Stimulated activated CD4-positive, alpha-beta T cell treated with anti-CD3 and anti-CD28 coated beads, Interleukin-2, amount 100 ng/mL, for 4 hours (primary cell): ENCODE results near the gene TENM3.

Experiments
- DNase-seq: peaks from one replicate; pipeline ENCODE4 v3.0.0-alpha.2; 2020; ENCODE audit warnings: low read depth

Gene TENM3

DNA sequence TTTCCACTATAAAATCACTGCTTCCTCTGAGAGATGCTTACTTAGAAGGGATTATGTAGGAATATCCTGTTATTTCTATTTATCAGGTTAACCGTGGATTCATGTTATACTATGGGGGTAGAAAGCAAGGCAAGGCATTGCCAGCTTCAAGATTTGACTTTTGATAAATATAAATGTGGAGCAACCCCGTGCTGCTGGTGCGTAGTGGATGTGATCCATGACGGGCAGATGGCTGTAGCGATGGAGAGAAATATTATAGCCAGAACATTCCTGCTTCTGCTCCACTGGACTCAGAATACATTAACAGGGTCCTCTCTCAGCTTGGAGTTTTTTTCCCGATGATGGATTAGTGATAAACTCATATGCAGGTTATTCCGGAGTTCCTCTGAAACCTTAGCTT is 157.6 kb downstream of the TENM3 start:
- DNase-seq: no peak

DNA sequence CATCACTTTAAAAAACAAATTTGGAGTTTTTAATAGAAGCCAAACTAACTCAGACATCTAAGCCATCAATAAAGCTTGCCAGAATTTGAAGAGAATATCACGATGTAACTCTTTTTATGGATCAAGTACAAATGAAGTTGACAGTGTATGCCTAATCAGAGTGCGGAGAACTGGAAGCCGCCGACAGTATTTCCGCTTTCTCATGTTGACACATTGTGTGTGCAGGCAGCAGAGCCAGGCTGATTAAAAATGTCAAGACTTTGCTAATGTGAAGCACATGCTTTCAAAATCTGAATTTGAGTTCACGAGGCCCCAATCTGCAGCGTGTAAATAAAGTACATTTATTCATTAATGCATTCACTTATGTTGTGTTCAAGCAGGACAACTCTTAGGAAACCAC is 161.2 kb downstream of the TENM3 start:
- no peak for DNase-seq

DNA sequence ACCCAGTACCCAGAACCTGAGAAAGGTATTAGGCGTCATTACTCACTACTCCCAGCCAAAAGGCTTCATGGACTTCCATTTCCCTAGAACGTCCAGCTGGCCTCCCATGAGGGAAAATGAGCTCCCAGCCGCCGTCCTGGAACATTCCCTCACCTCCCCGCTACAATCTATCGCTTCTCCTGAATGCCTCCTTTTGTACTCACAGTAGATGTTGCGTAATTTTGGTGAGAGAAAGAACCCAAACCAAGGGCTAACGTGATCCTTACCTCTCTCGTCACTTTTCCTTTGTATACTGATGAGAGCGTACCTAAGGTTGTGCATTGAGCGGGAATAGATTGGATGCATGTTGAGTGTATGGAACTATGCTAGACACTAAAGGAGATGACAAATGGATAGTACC is 161.9 kb downstream of the TENM3 start:
- no peak for DNase-seq

DNA sequence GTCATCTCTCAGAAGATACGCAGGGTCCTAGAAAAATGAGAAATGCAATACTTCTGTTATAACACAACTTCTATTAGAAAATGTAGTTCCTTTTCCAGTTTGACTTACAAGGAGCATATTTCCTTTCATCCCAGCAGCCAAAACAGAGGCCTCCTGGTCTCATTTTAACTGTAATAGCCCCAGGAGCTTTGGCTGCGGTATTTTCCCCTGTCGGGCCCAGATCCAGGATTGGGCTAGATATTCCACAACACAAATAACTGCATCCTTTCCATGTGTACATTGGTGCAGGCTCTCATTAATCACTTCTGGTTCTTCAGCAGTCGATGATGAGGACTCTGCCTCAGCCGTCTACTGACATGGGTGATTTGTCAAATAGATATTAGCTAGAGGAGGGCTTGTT is 166.1 kb downstream of the TENM3 start:
- no peak for DNase-seq

DNA sequence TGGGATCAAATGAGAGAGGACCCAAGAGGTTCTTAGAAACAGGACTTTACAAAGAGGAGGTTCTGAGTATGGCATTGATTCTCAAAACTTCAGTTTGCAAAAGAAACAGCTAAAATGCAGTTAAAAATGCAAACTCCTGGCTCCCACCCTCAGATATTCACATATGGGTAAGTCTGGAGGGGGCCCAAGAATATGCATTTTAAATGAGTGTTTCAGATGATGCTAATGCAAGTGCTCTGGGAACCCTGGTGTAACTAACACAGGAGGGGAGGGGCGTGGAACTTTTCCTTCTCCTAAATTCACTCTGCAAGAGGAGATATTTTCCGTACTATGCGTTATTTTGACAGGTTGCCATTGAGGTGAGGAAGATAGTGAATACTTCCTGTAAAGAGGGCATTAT is 168.2 kb downstream of the TENM3 start:
- DNase-seq: no peak

DNA sequence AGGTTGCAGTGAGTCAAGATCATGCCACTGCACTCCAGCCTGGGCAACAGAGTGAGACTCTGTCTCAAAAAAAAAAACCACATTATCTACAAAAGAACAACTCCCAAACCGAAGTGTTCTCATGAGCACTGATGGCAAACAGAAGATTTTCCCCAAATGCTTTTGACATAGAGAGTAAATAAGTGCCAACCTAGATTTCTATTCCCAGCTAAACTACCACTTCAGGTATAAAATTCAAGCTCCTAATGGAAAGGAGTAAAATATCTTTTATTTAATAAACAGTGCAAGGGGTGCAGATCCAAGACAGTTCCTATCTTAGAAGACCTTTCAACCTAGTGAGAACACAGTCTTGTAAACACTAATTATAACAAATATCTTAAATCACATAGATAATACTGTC is 170.3 kb downstream of the TENM3 start:
- no peak for DNase-seq

DNA sequence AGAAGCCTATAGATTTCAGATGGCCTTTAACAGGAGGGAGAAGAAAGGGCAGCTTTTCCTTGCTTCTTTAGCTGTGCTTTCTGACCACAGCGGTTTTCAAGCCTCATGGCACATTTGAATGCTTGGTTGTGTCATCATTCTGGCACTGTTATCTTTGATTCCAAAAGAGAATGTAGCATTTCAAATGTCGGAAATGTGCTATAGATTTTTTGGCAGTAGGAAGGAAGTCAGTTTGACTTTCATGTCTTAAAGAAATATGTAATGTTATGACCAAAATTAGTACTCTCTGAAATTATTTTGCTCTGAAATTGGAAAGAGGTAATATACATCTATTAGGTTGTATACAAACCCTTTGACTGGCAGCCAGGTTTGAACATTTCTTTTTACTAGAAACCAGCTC is 171.9 kb downstream of the TENM3 start:
- no peak for DNase-seq

DNA sequence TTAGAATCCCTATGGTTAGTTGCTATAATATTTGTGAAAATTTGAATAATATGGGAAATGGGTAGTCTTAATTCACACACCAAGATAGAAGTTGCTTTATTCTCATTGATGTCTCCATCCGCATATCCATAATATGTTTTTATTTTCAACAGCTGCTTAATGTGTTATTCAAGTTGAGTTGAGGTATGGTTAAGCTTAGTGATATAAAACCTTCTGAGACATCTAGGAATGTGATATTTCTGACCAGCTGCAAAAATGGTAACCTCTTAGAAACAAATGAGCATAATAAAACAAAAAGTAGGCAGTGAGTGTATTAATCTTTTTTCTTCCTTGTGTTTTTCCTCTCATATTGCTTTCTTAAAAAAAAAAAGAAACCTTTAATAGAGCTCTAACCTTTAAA is 172.9 kb downstream of the TENM3 start:
- DNase-seq: no peak

DNA sequence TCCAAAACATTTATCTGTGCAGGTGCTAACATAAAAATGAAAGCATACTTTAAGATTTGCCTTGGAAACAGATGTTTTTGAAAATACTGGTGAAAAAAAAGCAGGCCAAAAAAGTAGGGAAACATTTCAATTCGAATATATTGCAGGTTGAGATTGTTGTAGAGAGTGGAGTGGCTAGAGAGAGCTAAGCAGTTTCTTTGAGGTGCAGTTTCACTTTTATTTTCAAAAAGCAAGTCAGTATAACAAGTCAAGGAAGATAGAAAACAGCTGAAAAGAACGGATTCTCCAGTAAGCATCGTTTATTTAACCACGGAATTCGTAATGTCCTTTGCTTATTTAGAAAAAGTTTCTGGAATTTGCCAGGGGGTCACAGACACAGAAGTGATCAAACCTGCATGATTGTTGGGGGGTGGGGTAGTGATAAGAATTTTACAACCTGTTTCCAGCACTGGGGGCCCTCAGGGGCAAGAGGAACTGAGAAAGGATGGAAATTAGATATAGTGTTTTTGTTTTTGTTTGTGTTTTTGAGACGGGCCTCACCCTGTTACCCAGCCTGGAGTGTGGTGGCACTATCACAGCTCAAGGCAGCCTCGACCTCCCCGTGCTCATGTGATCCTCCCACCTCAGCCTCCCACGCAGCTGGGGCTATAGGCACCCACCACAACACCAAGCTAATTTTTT is 175.0 kb downstream of the TENM3 start:
- no peak for DNase-seq

DNA sequence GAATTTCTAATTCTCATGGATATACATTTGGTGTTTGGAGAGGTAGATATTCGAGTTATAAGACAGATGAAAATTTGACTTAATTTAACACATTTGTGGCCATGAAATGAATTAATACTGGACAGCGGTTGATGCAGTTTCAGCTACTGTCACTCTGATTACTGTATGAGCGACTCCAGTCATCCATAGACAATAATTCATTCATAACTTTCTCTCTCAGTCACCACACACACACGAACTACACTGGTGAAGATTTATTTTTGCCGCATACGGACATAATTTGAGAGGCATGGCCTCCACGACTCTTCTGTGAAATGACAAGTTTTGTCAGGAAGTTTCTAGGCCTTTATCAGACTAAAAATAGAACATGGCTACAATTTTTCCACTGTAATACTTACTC is 177.0 kb downstream of the TENM3 start:
- DNase-seq: no peak

DNA sequence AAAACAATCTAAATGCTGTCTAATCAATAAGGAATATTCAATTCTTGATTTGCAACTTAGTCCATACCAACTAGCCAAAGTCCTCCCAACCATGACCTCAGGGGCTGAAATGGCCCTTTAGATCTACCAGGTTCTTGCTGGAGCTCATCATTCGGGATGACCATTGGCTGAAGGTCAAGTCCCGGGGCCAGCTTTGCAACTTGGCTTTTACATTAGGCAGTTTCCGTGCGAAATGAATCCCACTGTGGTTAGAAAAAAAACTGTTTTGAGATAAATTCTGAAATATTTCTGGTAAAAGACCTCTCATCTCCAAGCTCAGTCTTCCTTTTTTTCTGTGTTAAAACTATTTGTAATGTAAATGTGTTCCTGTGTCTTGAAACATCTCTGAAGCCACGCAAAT is 178.6 kb downstream of the TENM3 start:
- DNase-seq: no peak

DNA sequence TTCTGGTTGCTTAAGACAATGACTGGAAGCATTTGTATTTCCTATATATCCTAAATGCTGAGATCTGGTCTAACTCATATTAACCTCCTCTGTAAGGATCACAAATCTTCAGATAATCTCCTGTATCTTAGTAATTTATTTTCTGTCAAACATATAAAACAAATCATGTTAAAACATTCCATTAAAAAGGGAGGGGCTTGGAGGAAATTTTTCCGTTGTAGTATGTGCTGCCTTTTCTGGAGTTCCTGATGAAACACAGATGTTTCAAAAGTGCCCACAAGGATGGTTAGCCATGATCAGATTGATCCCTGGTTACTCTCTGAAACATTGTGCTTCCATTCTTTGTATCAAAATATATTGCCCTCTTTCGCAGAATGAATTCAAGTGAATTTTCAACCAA is 182.1 kb downstream of the TENM3 start:
- no peak for DNase-seq

DNA sequence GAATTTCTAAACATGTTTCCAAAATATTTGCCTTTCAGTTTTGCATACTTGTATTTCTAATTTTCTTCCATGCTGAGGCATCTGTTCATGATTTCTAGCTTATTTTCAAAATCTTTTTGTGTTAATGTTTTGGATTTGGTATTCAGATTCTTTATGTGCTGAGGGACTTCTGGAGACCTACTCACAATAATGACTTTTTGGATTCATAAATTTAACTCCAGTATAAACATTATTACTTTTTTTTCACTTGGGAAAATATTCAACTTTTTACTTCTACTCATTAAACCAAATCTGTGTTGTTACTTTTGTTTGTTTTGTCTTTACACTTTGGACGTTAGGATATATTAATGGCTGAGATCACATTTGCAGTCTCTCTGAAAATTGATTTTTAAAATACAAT is 183.7 kb downstream of the TENM3 start:
- no peak for DNase-seq

DNA sequence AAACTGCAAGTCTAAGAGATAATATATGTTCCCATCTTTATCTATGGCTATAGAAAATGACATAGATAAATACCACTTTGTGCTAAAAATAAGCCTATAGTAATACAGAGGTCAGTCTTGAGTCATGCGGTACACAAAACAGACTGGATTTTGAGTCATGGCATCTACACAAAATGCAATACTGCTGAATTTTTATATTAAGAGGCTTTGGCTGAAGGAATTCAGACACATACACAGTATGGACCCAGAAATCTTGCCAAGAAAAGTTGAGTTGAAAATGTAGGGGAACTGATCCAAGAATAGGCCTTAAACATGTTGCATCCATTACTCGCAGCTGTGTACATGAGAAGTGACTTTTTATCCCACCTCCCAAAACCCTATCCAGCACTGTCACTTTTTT is 184.4 kb downstream of the TENM3 start:
- DNase-seq: no peak

DNA sequence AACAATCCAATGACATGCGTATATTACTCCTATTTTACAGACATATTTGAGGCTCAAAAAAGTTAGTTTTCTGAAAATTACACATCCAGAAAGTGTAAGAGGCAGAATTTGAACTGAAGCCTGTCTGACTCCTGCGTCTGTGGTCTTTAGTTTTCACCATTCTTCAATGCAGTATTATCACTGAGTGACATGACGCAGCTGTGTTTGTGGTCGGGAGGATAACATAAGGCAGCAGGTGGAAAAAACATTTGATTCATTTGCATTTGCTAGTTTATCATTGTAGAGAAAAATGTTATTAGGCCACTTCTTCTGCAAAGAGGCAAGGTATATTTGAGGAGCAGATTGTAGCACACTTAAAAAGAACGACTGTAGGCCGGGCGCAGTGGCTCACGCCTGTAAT is 186.7 kb downstream of the TENM3 start:
- no peak for DNase-seq

DNA sequence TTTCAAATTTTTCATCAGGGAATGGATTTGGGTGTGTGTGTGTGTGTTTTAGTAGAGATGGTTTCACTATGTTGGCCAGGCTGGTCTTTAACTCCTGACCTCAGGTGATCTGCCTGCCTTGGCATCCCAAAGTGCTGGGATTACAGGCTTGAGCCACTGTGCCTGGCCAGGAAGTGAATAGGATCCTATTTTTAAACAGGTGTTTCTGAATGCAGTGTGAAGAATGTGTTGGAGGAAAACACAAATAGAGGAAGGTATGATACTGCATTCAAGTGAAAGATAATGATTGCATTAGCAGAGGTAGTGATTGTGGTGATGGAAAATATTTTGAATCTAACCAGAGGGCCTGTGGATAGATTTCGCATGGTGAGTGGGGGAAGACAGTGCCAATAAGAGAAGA is 189.6 kb downstream of the TENM3 start:
- no peak for DNase-seq

DNA sequence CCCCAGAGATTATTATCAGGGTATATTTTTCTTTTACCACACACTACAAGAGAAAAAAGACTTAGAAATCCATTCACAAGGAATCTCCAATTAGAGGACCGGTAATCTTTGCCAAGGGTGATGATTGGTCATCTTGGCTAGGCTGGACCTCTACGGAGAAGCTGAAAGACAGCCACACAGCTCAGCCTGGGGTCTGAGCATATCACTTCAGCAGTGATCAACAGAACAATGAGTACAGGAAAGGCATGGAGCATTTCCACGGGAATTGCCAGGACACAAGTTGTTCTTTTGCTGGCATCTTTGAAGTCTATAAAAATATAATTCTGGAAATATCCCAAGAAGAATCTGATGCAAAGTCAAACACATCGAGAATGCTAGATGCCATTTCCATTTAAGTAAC is 191.5 kb downstream of the TENM3 start:
- DNase-seq: no peak

DNA sequence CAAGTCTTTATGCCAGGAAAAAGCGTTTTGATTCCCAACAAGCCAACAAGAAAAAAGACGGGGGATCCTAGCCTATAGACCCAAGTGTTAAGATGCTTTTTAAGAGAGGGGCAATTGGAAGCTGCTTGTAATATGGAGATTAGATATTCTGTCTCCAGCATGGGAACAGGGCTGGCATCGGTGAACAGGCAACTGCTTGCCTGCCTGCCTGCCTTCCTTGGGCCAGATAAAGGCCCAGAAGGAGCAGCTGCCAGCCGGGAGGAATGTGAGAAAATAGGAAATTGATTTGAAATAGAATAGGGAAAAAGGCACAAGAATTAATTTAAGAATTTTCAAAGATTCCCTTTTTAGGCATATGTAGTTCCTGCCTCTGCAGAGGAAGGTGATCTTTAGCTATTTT is 192.2 kb downstream of the TENM3 start:
- no peak for DNase-seq

DNA sequence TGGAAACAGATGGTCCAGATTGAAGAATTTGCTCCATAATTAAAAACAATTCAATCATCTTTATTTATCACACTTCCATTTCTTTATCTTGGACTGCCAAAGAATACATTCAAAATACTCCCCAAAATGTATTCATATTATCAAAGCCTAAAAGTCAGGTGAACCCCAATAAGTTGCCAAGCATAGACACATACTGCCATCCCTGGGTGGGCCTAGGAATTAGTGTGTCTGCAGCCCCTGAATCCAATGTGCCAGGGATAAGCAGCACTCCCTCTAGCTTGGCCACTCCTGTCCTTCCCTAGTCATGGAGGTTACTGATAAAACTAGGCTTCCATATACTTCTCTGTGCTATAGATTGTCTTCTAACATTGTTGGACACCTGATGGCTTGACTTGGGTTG is 199.9 kb downstream of the TENM3 start:
- DNase-seq: no peak

DNA sequence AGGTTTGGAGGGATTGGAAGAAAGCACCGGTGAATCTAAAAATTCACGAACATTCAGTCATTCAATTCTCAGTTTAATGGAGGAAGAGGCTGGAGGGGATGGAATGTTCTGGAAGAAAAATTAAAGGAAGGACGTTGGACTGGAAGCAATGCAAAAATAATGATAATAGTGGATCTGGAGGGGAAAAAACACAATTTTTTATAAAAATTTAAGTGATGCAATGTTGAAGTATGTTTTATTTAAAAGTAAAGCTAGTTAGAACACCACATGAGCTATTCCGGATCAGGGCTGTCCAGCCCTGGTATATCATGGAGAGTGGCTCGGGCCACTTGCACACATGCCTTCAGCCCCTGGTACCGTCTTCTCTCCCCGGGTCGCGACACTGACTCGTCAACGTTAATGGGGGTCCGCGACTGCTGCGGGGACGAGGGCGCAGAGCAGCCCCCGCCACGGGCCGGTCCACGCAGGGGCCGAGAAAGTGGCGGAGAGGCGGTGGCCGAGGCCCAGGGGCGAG is 204.6 kb downstream of the TENM3 start:
- DNase-seq: no peak

DNA sequence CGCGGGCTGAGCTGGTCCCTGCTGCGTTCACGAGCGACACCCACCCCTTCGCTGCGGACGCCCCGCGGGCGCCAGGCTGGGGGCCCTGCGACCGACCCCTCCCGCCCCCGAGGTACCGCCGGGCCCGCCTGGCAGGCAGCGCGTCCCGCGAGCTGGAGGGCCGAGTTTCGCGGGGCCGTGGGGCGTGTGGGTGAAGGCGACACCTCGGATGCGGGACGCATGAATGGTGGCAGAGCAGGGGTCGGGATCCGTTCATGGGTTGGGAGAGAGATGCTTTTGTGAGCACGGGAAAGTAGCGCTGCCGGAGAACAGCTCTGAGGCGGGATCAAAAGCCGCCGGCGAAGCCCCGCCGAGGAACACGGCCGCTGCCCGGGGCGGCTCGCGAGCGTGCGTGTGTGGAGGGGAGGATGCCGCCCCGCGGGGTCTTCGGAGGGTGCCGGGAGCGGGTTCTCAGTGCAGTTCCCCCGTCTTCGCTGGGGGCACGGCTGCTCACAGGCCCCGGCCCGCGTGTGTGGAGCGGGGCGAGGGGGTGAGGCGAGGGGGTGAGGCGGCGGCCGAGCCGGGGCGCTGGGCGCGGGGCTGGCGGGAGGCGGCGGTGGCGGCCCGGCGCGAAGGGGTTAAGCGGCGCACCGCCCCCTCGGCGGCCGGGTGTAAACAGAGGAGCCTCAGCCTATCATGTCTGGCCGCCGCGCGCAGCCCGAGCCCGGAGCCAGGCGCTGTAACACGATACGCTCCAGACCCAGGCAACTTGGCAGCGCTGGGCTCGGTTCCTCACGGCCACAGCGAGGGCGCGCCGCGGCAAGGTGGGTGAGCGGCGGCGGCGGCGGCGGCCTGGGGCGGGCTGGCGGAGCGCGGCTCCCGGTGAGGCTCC is 205.3 kb downstream of the TENM3 start:
- peak; percentile 17 for DNase-seq

DNA sequence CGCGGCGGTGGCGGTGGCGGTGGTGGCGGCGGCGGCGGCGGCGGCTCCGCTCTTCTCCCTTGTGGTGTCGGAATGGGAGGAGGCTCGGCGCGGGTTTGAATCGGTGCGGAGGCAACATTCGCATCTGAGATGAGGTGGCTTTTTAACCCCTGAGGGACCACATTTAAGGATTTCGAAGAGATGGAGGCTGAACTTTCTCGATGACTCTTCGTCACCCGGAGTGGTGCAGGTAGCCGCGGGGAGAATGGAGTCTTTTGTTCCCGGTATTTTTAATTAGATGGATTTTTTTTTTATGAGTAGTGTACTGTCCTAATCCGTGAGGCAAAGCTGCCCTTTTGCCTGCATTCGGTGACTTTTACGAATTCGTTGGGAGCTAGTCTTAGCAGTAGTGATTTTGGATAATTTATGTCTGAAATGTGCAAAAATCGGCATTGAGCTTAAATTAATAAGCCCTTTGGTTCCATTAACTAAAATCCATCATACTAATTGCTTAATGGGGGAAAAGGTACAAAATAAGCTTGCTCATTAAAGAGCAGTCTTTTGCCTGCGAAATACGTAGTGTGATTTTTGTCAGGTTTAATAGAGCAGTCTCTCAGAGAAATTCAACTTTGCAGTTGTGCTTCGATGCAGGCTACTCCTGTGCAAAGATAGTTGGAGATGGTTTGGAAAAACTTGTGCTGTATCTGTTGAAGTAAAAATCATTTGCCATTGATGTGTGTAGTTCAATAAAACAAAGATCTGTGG is 206.2 kb downstream of the TENM3 start:
- DNase-seq: no peak

DNA sequence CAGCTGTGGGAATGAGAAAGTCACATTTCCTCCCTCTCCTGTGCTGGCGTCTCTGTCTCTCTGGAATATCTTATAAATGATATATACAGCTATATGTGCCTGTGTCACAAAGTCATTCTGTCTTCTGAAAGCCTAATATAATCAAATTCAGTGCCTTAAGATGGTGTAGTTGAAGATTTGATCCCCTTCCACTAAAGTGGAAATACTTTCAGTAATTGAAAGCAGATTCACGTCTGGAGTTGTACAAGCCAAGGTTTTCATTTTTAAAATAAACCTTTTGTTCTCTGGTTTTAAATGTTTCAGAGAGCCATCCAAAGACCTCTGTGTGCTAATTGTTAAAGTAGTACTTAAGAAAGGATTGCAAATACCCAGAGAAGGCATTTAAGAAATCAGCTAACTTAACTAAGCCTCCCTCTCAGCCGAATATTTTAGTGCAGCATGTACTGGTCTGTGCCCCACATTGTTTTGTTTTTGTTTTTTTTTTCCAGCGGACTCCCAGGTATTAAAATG is 206.8 kb downstream of the TENM3 start:
- DNase-seq: no peak
